ENCODE measurements around the gene ABCG1. TPM values are rescaled to one million over a fixed set of nuclear protein-coding genes. Genes with fewer than 3 reads are reported as not detected.

The ABCG1 gene
- total and polyA plus RNA-seq, 2 of the 4 experiments (the other 2 are of a cell fraction) = 0.19 to 0.36 TPM

GRCh38 chr21:42343963-42344510, 125.1 kb downstream of the ABCG1 start:
- DNase-seq (no peak), ATAC-seq (ENCODE audit: low read depth) (no peak)
- Histone ChIP-seq H3K14ac (replicated peaks; ENCODE audit: low read depth, low read length) (no peak overlapping the region), H3K18ac (ENCODE audit: low read depth, low read length) (no peak overlapping the region), H3K36me3 (ENCODE audit: control insufficient read depth, insufficient read depth, low read length) (no peaks in the 10 kb centered on the region), H3K9me1 (ENCODE audit: insufficient read depth, low read length) (no peaks in the 10 kb centered on the region; the same call in 1 of the 2 replicates), H3K4ac (ENCODE audit: low read depth, low read length) (no peak overlapping the region), H3K4me2 (ENCODE audit: low read depth, low read length) (no peak overlapping the region), H2BK120ac (ENCODE audit: low read depth, low read length) (no peak overlapping the region), H4K5ac (ENCODE audit: low read depth, low read length) (no peak overlapping the region), H2AK5ac (ENCODE audit: low read depth, low read length) (no peak overlapping the region), H3K9me3 (ENCODE audit: control insufficient read depth, insufficient read depth, low read length) (no peaks in the 10 kb centered on the region), H4K91ac (ENCODE audit: insufficient read depth, low read depth, low read length) (no peak overlapping the region), H2BK20ac (ENCODE audit: low read depth, low read length) (no peak overlapping the region), H2AK9ac (replicated peaks; ENCODE audit: low read depth, low read length, poor library complexity) (no peak overlapping the region), H2AFZ (replicated peaks; ENCODE audit: low read length, poor library complexity) (no peak overlapping the region), H3K27ac (ENCODE audit: insufficient read depth, low read length) (no peak overlapping the region), H3K4me3 (ENCODE audit: insufficient read depth, low read depth, low read length) (no peak overlapping the region), H3K23ac (ENCODE audit: low read depth, low read length) (no peak overlapping the region), H2BK5ac (ENCODE audit: low read depth, low read length, poor library complexity, severe bottlenecking) (no peak overlapping the region), H4K20me1 (ENCODE audit: insufficient read depth, low read length) (no peaks in the 10 kb centered on the region), H3K9ac (ENCODE audit: low read depth, low read length) (no peak overlapping the region), H3K79me1 (ENCODE audit: low read depth in 1 of 2, low read length in 2 of 2) (no peaks in the 10 kb centered on the region), H2BK15ac (ENCODE audit: low read depth, low read length) (no peak overlapping the region), H3K4me1 (ENCODE audit: control insufficient read depth, insufficient read depth, low read length) (no peaks in the 10 kb centered on the region), H3K56ac (ENCODE audit: extremely low read depth, insufficient read depth, low read length) (no peak overlapping the region), H3K27me3 (ENCODE audit: control insufficient read depth, insufficient read depth, low read length) (peaks cover 13% of the 10 kb centered on the region), H4K8ac (ENCODE audit: low read depth in 2 of 2, low read length in 2 of 2) (no peak overlapping the region)
- POLR2A ChIA-PET (ENCODE audit: unreplicated experiment) = no interaction called here
- CTCF ChIA-PET = no interaction called here
- dilution Hi-C loops (cut with HindIII; ENCODE audit: low sequenced_read_pairs, unreplicated experiment) (no loop called here), in situ Hi-C loops (cut with MboI; ENCODE audit: low sequenced_read_pairs) (no loop called here), intact Hi-C loops (cut with micrococcal nuclease) (no loop called here)
- WGBS, 2 experiments (ENCODE audit: extremely low coverage in 2 of 2, insufficient read length in 1 of 2) = 70% methylated on average over 6 of the region's 11 CpGs; no CpG with 5 or more reads in 1 of the 2 experiments
- no peak for TF ChIP-seq CHD1 (IDR thresholded peaks at IDR 0.05; ENCODE audit: low read depth, low read length)
- TF ChIP-seq MAZ (IDR thresholded peaks at IDR 0.05; ENCODE audit: borderline replicate concordance, low read depth, low read length) = no peak
- TF ChIP-seq BHLHE40 (IDR thresholded peaks at IDR 0.05; ENCODE audit: low read depth, low read length) = no peak
- TF ChIP-seq CEBPB (IDR thresholded peaks at IDR 0.05; ENCODE audit: low read depth, low read length) = no peak
- no peak for TF ChIP-seq RAD21 (IDR thresholded peaks at IDR 0.05; ENCODE audit: low read length)
- TF ChIP-seq RCOR1 (IDR thresholded peaks at IDR 0.05; ENCODE audit: insufficient replicate concordance, low read length) = no peak
- TF ChIP-seq CTCF (conservative IDR thresholded peaks at IDR 0.05; ENCODE audit: low read depth, low read length) = no peak
- no peak for TF ChIP-seq RFX5 (IDR thresholded peaks at IDR 0.05; ENCODE audit: low read depth, low read length)
- no peak for TF ChIP-seq SMC3 (IDR thresholded peaks at IDR 0.05; ENCODE audit: low read depth, low read length)
- no peak for TF ChIP-seq MXI1 (IDR thresholded peaks at IDR 0.05; ENCODE audit: borderline replicate concordance, low read depth, low read length)
- TF ChIP-seq FOS (IDR thresholded peaks at IDR 0.05; ENCODE audit: low read depth, low read length) = no peak
- TF ChIP-seq MAFK (IDR thresholded peaks at IDR 0.05; ENCODE audit: low read depth, low read length) = no peak
- no peak for TF ChIP-seq USF2 (IDR thresholded peaks at IDR 0.05; ENCODE audit: low read depth, low read length)
- no peak for TF ChIP-seq NFE2L2 (IDR thresholded peaks at IDR 0.05; ENCODE audit: low read depth, low read length)
- TF ChIP-seq ELK1 (IDR thresholded peaks at IDR 0.05; ENCODE audit: borderline replicate concordance, low read depth, low read length) = no peak
- no peak for TF ChIP-seq POLR2A (IDR thresholded peaks at IDR 0.05; ENCODE audit: low read depth, low read length)
- BruUV-seq (replicated peaks) = no TSS peak
